ENCODE results near the gene FBXO8. TPM values are rescaled to one million over a fixed set of nuclear protein-coding genes. Genes with fewer than 3 reads are reported as not detected.

Gene FBXO8
- total RNA-seq, 2 experiments from 2014 or later, result 16.2 to 17.4 TPM

DNA sequence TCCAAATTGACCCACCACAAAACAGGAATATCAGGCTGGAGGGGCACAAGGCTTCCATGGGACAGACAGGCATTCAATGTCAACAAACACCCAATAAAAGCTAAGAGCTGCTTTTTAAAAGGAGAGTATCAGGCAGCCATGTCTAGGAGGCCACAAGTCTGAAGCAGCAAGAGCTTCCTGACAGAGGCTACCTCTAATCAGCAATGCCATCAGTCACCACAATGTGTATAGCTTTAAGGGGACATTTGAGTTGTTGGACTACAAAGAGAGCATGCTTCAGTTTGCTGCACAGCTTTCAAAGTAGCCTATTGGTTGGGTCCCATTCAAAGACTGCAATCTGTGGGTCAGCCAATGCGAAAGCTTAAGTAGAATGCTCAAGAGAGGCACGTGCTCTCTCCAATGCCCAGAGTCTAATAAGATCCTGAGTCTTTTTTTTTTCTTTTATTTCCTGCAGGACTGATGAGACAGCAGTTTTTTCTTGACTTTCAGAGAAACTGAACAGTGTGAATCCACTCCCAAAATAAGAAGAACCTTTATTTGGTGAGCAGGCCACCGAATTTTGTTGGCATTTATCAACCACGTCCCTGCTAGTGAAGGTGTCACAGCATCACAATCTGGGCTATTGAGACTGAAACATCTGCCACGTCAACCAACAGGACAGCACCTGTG, 92.5 kb downstream of the FBXO8 start:
- no peaks in the 10 kb centered on the region for H3K4me1 Mint-ChIP-seq
- no peak overlapping the region for H3K4me3 Mint-ChIP-seq
- DNase-seq, result no peak
- no peaks in the 10 kb centered on the region for H3K36me3 Mint-ChIP-seq
- H3K27ac Mint-ChIP-seq, result no peak overlapping the region
- peaks cover 63% of the 10 kb centered on the region for H3K27me3 Mint-ChIP-seq
- no peaks in the 10 kb centered on the region for H3K9me3 Mint-ChIP-seq

DNA sequence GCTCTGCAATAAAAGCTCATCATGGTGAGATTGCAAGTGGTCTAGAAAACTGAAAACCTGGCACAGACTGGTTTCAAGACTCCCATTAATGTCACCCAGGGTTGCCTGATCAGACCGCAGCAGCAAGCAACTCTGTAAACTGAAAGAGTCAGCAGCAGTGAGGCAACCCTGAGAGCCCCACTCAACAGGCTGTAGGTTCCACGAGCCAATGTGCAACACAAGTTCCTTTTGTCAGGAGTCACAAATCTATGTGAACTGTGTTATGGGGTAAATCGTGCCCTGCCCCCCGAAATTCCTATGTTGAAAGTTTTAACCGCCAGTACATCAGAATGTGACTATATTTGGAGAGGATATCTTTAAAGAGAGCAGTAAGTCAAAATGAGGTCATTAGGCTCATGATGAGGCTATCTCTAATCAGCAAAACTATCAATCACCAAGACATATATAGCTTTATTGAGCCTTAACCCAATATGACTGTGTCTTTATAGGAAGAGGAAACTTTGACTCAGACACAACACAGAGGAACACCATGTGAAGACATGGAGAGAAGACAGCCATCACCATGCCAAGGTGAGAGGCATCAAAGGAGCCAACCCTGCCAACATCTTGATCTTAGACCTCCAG, 94.0 kb downstream of the FBXO8 start:
- no peak for DNase-seq
- Mint-ChIP-seq H3K9me3 (no peaks in the 10 kb centered on the region), H3K36me3 (no peaks in the 10 kb centered on the region), H3K4me1 (no peaks in the 10 kb centered on the region), H3K27me3 (peaks cover 64% of the 10 kb centered on the region), H3K27ac (no peak overlapping the region), H3K4me3 (no peak overlapping the region)

Other genes starting within 250 kb of the FBXO8 start
- 10 to 100 TPM; 19.7 TPM for gene CEP44, start 244 bp upstream of the FBXO8 start, total RNA-seq
- gene HPGD, start 238.8 kb upstream of the FBXO8 start, total RNA-seq, result 1 to 10 TPM; 6.0 to 6.2 TPM